ENCODE data around the gene SLC39A7.

Gene SLC39A7

GRCh38 chr6:33243476-33243875 is 42.8 kb downstream of the SLC39A7 start:
- DNase-seq, result no peak

GRCh38 chr6:33247977-33248642 is 47.4 kb downstream of the SLC39A7 start:
- peak; percentile 69 for DNase-seq

- DNase-seq, result peak; percentile 28
Measured at GRCh38 chr6:33248643-33248931, 47.9 kb downstream of the SLC39A7 start.

- DNase-seq, result peak; percentile 96
Measured at GRCh38 chr6:33248932-33249731, 48.5 kb downstream of the SLC39A7 start.

GRCh38 chr6:33249732-33250630 is 49.3 kb downstream of the SLC39A7 start:
- DNase-seq, result peak; percentile 45

GRCh38 chr6:33250731-33251130 is 50.1 kb downstream of the SLC39A7 start:
- DNase-seq, result no peak

GRCh38 chr6:33251395-33252012 is 50.8 kb downstream of the SLC39A7 start:
- no peak for DNase-seq

- DNase-seq, result no peak
Measured at GRCh38 chr6:33252759-33253158, 52.1 kb downstream of the SLC39A7 start.

Data from NCI-H1092 treated with DMSO at 0.1 percent for 48 hours (cell line).